NCI-H1930 (cell line): Measurements from ENCODE around the gene MVP.
"Not testable (repeated sequence)": the region's sequence is repeated elsewhere in the genome, so short reads cannot be mapped to it uniquely, and the experiment has no call there.

Source experiments
- DNase-seq, 2 experiments: peaks; one replicate each; lab custom pipeline; 2025; lab: John Stamatoyannopoulos, UW

Gene MVP

DNA sequence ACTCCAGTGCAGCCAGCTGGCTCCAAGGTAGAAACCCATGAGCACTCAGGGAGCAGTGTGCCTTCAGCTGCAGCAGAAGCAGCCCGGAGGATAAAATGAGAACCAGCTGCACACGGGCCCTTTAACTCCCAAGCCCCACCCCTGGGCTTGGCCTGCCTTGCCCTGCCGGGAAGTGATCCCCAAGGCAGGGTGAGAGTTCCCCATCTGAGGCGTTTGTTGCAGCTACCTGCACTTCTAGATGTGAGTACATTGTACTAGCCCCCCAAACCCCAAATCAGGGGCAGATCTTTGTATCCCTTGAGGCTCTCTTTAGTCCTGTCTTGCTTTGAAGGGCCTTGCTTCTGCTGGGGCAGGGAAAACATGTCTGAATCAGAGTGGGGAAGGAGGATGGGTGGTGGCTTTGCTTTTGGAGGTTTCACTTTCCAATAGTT, at the start of gene MVP:
Gene MVP, plus strand, starts transcription at position 192 of the 431 bp plus-strand sequence. CDS start 10,088 bp downstream, outside the sequence.
- no peak for DNase-seq

GRCh38 chr16:29772330-29772729, 47.9 kb upstream of the MVP start:
- not testable (repeated sequence) for DNase-seq

- no peak for DNase-seq
Measured at GRCh38 chr16:29774730-29775129, 45.5 kb upstream of the MVP start.

DNA sequence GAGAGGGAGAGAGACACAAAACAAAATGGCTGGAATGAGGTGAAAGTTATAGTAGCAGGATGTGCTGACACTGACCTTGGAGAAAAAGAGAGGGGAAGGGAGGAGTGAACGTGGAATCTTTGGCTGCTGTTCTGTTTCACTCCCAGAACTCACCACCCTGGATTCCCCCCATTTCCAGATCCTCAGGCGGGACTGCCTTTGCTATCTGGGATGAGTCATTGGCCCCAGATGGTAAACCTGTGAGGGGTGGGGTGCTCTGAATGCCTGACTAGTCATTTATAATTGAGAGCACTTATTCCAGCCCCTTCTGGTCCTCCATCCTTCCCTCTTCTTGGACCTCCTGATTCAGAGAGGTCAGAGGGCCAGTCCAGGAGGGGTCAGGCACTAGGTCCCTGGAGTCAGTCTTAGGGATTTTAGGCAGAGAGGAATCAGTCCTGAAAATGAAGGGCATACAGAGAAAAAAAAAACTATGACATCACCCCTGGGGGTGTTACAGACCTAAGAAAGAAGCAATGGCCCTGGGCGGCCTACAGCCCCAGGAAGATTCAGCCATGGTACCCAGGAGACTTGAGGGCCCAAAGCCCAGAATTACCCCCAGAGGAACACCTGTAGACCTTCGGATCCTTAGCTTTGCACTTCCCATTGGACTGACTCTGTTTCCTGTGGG, 44.4 kb upstream of the MVP start:
- no peak for DNase-seq

DNA sequence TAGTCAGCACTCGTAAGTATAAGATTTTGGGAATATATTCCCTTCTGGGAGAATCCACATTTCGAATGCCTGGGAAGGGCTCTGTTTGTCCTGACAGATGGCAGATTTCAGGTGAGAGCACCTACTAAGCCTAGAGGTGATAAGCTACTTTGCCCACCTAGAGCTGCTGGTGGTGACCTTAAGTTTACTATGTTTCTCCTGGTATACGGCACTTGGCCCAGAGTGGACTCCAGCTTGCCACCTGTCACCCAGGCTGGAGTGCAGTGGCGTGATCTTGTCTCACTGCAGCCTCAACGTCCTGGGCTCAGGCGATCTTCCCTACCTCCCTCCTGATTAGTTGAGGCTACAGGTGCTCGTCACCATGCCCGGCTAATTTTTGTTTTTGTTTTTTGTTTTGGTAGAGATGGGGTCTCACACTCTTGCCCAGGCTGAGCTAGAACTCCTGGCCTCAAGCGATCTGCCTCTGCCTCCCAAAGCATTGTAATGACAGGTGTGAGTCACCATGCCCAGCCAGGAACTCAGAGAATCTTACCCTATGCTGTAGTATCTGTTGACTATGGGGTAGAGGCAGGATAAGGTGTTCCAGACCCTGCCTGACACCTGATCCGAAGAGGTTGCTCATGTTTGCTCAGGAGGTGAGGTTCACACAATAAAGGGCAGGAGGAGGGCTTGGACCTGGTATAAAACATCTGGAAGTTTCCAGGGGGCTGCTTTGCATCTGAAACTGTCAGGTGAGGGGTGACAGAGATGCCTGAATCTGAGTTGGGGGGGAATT, 42.5 kb upstream of the MVP start, which contains the start of gene ZG16:
Gene ZG16, plus strand, starts transcription at position 681 of the 775 bp plus-strand sequence. CDS start 1,011 bp downstream, outside the sequence.
- no peak for DNase-seq

GRCh38 chr16:29779474-29779873, 40.8 kb upstream of the MVP start:
- no peak for DNase-seq

GRCh38 chr16:29783094-29783953, 36.9 kb upstream of the MVP start:
- DNase-seq: not testable (repeated sequence)

GRCh38 chr16:29784157-29784556, 36.1 kb upstream of the MVP start:
- no peak for DNase-seq

GRCh38 chr16:29784901-29785500, 35.3 kb upstream of the MVP start:
- DNase-seq: no peak

DNA sequence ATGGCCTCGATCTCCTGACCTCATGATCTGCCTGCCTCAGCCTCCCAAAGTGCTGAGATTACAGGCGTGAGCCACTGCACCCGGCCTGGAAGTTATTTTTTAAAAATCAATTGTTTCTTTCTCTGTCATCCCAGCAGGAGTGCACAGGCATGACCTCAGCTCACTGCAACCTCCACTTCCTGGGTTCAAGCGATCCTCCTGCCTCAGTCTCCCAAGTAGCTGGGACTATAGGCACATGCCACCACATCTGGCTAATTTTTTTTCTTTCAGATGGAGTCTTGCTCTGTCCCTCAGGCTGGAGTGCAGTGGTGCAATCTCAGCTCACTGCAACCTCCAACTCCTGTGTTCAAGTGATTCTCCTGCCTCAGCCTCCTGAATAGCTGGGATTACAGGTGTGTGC, 33.1 kb upstream of the MVP start:
- DNase-seq: not testable (repeated sequence)

- DNase-seq: no peak
Measured at GRCh38 chr16:29789775-29790182, 30.5 kb upstream of the MVP start.

DNA sequence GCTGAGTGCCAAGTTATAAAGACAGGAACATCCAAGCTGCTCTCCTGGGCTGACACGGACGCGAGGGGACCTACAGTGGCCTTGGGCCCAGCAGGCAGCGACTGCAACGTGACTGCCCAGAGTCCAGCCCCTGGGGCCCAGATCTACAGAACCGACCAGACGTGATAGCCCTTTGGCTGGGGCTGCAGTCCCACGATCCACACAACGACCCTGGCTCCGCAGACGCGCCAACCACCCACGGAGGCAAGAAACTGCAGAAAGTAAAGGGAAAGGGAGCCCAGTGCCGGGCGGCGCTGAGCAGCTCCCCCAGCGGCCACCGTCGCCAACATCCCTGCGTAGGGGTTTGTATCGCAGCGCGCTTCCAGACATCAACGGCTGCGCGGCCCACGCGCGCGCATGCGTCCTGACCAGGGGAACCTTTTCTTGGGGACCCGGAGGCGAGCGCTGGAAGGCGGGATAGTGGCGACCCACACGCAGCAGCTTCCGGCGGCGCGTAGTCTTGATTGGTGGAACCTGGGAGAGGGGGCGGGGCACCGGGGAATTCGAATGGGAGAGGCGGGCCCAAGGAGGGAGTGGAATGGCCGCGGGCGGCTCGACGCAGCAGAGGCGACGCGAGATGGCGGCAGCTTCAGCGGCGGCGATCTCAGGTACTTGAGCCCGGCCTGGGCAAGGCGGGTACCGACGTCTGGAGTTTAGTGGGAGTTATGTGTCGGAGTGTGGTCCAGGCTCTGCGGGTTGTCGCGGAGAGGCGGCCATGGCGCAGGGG, 29.9 kb upstream of the MVP start, which contains the start of gene KIF22:
Gene KIF22, plus strand, starts transcription at position 569 of the 766 bp plus-strand sequence. Its CDS starts 9 bp downstream, at position 578.
- peak; percentile 99 for DNase-seq

- no peak for DNase-seq
Measured at GRCh38 chr16:29790949-29791844, 29.1 kb upstream of the MVP start.

DNA sequence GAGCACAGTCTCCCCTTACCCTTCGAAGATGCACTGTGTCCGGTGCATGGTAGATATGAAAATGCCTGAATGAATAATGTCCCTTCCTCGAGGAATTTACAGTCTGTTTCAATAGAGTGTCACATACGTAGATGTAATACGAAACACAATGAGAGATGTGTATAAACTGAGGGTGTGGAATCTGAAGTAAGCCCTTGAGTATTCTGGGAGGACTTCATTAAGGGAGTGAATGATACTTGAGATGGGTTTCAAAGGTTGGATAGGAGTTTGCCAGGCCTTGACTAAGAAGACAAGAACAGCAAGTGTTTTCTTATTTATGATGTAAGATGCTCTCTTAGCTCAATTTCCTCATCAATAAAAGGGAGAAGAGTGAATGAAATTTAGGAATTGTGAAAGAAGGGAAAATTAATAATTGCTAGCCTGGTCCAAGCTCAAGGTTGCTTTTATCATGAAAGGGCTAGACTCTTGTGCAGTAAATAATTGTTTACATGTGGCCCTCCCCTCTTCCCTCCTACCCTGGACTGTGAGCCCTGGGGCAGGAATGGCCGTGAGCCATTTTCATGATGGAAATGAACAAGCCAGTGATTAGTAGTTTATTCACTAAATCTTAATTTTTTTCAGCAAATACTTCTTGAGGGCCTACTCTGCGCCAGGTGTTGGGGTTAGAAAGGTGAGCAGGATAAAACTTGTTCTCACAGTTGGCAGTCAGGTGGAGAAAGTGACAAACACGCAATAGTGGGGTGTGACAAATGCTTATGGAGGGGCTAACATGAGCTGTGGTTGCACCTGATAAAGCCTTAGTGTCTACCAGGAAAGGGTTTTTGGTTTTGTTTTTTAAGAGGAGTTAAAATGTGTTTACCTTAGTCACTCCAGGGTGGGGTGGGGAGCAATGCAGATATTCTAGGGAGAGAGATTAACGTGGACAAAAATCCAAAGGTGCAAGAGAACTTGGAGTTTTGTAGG, 28.1 kb upstream of the MVP start:
- DNase-seq: no peak

DNA sequence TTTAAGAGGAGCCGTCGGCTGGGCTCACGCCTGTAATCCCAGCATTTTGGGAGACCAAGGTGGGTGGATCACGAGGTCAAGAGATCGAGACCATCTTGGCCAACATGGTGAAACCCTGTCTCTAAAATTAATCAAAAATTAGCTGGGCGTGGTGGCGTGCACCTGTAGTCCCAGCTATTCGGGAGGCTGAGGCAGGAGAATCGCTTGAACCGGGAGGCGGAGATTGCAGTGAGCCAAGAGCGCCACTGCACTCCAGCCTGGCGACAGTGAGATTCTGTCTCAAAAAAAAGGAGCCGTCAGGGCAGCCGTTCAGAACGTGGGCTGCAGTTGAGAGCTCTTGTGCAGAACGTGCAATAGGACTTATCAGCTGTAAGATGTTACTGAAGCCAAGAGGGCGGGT, 27.1 kb upstream of the MVP start:
- not testable (repeated sequence) for DNase-seq

DNA sequence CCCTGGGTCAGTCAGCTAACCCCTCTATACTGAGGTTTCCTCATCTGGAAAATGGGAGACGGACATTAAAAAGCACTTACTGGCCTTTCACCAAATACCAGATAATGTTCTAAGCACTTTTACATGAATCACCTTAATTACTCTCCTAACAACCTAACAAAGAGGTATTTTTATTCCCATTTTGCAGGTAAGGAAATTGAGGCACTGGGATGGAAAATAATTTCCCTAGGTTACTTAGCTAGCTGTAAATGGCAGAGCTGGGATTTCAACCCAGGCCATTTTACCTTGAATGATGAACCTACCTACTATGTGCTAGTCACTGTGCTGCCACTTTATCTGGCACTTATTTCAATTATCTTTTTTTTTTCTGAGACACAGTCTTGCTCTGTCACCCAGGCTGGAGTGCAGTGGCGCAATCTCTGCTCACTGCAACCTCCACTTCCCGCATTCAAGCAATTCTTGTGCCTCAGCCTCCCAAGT, 26.0 kb upstream of the MVP start:
- no peak for DNase-seq

DNA sequence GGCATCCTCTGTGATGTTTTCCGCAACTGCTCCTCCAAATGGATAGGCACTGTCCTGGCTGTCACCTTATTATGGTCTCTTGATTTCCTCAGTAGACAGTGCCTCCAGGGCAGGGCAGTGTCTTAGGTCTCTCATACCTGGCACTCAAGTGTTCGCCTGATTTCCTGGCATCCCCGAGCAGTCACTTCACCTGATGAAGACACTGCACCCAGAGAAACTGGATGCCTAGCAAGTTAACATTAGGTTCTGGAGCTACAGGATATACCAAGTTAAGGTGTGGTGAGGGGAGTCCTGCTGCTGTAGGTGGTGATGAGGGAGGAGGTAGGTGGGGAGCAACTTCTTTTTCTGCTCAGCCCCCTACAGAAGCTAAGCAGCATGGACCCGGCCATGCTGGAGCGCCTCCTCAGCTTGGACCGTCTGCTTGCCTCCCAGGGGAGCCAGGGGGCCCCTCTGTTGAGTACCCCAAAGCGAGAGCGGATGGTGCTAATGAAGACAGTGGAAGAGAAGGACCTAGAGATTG, 17.8 kb upstream of the MVP start:
- no peak for DNase-seq

- no peak for DNase-seq
Measured at GRCh38 chr16:29804020-29804419, 16.2 kb upstream of the MVP start.
